ENCODE results near the gene GPATCH1.

GRCh38 chr19:33096005-33096404, 15.0 kb downstream of the GPATCH1 start:
- TF ChIP-seq, protein P1, sequence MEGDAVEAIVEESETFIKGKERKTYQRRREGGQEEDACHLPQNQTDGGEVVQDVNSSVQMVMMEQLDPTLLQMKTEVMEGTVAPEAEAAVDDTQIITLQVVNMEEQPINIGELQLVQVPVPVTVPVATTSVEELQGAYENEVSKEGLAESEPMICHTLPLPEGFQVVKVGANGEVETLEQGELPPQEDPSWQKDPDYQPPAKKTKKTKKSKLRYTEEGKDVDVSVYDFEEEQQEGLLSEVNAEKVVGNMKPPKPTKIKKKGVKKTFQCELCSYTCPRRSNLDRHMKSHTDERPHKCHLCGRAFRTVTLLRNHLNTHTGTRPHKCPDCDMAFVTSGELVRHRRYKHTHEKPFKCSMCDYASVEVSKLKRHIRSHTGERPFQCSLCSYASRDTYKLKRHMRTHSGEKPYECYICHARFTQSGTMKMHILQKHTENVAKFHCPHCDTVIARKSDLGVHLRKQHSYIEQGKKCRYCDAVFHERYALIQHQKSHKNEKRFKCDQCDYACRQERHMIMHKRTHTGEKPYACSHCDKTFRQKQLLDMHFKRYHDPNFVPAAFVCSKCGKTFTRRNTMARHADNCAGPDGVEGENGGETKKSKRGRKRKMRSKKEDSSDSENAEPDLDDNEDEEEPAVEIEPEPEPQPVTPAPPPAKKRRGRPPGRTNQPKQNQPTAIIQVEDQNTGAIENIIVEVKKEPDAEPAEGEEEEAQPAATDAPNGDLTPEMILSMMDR (IDR thresholded peaks at IDR 0.05), result no peak
- TF ChIP-seq POLR2AphosphoS5 (IDR thresholded peaks at IDR 0.05) (no peak), POLR2A (IDR thresholded peaks at IDR 0.05) (no peak)

Measured in prostate gland (tissue), 2 donors.